Measurements from ENCODE around the gene PKD1.

DNA sequence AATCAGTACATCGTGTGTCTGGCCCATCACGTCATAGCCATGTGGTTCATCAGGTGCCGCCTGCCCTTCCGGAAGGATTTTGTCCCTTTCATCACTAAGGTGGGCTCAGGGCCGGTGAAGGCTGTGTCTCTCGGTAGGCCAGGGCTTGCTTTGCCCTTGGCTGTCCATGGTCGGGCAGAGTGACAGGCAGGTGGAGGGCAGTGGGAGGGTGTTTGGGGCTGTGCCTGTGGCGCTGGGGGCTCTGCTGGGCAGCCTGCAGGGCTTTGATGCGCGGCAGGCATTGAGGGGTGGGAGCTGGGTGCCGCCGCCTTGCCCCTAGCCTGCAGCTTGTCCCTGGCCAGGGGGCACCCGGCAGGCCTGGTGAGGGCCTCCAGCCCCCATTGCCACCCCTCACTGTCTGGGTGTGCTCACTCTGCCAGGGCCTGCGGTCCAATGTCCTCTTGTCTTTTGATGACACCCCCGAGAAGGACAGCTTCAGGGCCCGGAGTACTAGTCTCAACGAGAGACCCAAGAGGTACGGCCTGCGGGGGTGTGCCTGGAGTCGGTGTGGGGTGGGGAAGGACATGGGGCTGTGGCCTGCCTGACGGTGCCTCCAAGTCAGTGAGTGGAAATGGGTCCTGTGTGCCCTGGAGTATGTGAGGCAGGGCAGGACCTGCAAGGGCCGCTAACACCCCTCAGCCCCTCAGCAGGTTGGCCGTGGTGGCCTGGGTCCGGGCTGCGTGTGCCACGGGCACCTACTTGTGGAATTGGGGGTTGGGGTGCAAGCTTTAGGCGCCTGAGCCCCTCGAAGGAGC is 59.4 kb downstream of the PKD1 start:
- TF ChIP-seq, protein P1, sequence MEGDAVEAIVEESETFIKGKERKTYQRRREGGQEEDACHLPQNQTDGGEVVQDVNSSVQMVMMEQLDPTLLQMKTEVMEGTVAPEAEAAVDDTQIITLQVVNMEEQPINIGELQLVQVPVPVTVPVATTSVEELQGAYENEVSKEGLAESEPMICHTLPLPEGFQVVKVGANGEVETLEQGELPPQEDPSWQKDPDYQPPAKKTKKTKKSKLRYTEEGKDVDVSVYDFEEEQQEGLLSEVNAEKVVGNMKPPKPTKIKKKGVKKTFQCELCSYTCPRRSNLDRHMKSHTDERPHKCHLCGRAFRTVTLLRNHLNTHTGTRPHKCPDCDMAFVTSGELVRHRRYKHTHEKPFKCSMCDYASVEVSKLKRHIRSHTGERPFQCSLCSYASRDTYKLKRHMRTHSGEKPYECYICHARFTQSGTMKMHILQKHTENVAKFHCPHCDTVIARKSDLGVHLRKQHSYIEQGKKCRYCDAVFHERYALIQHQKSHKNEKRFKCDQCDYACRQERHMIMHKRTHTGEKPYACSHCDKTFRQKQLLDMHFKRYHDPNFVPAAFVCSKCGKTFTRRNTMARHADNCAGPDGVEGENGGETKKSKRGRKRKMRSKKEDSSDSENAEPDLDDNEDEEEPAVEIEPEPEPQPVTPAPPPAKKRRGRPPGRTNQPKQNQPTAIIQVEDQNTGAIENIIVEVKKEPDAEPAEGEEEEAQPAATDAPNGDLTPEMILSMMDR (IDR thresholded peaks at IDR 0.05 in 4 of 5, conservative IDR thresholded peaks at IDR 0.05 in 1 of 5), result no peak
- no peak for TF ChIP-seq POLR2A (IDR thresholded peaks at IDR 0.05)
